Fibroblast of mammary gland (primary cell): Measurements from ENCODE around the gene ZNF8.

Experiments
- DNase-seq: peaks from one replicate; pipeline ENCODE4 v3.0.0-alpha.2; 2010; ENCODE audit warnings: low read depth
- H3K4me3 ChIP-seq: 2 replicates; pipeline ENCODE4 v1.5.1; 2011; ENCODE audit warnings: low read depth, mild to moderate bottlenecking, low read length, moderate library complexity; ENCODE audit not compliant: control insufficient read depth
- TF ChIP-seq, protein P1 (sequence below): conservative IDR thresholded peaks from 2 replicates; pipeline ENCODE4 v1.5.1; 2011; ENCODE audit warnings: low read depth, low read length, inconsistent platforms; ENCODE audit not compliant: control insufficient read depth, insufficient read depth

The ZNF8 gene

DNA sequence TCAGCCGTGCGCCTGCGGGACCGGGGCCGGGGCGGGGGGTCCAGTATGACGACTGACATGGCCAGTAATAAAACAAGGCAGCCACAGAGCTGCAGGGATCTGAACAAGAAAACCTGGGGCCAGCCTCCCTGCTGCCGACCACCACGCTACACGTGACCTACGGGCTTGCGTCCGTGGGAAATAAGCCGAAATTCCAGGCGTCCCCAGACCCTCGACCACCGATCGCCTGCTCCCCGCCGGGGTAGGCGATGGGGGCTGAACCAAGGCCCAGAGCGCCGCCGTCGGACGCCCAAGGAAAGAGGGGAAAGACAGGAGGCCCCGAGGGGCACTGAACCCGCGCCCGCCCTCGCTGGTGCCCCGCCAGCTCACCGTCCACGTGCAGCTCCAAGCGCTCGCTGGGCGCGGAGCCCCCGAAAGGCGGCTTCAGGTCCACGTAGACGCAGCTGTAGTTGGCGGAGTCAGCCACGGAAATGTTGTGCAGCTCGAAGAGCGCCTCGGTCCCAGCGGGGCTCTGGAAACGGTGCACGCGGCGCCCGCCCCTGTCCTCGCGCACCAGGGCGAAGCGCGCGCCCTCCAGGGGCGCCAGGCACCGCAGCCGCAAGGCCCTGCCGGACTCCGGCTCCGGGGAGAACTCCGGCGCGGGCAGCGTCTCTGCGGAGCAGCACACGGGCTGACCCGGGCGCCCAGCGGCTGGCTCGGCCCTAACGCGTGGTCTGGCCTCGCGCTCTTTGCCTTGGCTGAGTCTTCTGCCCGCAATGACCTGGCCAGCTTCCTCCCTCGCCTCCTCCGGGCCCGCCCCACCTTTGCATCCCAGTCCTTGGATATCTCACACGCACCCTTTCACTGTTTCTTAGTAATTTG, 71.5 kb downstream of the ZNF8 start:
- no peak overlapping the region for H3K4me3 ChIP-seq
- TF ChIP-seq, protein P1, sequence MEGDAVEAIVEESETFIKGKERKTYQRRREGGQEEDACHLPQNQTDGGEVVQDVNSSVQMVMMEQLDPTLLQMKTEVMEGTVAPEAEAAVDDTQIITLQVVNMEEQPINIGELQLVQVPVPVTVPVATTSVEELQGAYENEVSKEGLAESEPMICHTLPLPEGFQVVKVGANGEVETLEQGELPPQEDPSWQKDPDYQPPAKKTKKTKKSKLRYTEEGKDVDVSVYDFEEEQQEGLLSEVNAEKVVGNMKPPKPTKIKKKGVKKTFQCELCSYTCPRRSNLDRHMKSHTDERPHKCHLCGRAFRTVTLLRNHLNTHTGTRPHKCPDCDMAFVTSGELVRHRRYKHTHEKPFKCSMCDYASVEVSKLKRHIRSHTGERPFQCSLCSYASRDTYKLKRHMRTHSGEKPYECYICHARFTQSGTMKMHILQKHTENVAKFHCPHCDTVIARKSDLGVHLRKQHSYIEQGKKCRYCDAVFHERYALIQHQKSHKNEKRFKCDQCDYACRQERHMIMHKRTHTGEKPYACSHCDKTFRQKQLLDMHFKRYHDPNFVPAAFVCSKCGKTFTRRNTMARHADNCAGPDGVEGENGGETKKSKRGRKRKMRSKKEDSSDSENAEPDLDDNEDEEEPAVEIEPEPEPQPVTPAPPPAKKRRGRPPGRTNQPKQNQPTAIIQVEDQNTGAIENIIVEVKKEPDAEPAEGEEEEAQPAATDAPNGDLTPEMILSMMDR: no peak
- no peak for DNase-seq

DNA sequence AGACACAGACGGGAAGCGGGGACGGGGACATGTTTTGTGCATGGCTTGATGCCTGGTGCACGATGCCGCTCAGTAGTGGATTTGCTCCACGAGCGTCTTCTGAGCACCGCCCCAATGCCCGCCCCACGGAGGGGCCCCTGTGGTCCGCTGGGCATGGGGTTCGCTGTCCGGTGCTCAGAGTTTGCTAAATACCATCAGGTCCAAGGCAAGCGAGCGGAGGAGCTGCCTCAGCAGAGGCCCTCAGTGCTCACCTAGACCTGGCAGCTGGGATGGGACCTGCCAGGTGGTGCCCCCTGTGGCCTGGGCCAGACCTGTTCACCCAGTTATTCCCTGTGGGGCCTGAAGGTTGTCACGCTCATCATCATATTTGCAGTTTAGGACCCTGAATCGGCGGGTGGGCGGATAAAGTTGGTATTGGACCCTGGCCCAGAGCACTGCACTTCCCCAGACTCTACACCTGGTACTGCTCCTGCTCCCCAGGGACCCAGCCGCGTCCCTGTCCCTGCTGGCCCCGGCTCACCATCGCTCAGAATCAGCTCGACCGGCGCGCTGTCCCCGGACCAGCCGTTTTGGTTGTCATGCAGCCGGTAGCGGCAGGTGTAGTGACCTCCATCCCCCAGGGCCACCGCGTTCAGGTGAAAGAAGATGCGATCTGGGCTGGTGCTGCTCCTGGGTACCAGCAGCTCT, 72.3 kb downstream of the ZNF8 start:
- no peak overlapping the region for H3K4me3 ChIP-seq
- DNase-seq: no peak
- TF ChIP-seq, protein P1: no peak

DNA sequence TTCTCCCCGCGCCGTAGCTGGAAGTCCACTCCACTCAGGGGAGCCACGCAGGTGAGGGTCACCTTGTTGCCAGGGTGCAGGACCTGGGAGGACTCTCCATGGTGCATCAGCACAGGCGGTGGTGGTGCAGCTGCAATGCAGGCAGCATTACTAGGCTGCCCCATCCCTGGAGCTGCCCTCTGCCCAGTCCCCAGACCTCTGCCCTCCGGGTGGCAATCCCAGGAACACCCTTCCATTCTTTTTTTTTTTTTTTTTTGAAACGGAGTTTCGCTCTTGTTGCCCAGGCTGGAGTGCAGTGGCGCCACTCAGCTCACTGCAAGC, 72.8 kb downstream of the ZNF8 start:
- no peak for DNase-seq
- no peak overlapping the region for H3K4me3 ChIP-seq
- TF ChIP-seq, protein P1: no peak

DNA sequence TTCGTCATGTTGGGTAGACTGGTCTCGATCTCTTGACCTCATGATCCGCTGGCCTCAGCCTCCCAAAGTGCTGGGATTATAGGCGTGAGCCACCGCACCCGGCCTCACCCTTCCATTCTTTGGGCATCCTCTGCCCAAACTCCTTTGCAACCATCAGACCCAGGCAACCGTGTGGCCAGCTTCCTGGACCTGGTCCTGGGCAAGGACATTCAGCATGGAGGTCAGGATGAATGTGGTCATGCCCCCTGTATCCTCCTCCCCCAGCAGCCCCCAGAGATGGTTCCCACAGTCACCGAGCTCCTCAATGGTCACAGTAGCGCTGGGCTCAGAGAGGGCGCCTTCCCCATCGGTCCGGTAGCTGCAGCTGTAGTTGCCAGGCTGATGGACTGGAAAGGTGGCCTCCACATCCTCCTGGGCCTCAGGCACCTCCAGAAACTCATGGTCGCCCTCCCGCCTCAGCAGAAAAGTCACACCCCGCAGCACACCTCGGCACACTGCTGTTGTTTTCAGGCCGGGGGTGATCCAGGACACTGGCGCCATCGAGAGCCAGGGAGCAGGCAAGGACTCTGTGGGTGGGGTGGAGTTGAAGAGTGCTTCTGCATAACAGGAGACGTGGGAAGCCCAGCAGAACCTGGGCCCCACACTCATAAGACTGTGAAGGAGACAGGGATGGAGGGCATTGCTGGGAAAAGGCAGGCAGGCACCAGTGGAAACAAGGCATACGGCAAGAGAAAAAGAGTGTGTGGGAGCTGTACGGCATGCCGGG, 73.4 kb downstream of the ZNF8 start:
- H3K4me3 ChIP-seq: no peak overlapping the region
- no peak for DNase-seq
- TF ChIP-seq, protein P1: no peak
